WI38 (cell line): ENCODE data around the gene GLCE.

Experiments
- H3K4me3 ChIP-seq: 2 replicates; pipeline ENCODE4 v1.5.1; 2011; ENCODE audit warnings: low read depth, mild to moderate bottlenecking, control low read depth, low read length
- TF ChIP-seq, protein P1 (sequence below): IDR thresholded peaks from 2 replicates; pipeline ENCODE4 v1.5.1; 2012; ENCODE audit warnings: low read depth, mild to moderate bottlenecking, control low read depth, low read length

GLCE gene

DNA sequence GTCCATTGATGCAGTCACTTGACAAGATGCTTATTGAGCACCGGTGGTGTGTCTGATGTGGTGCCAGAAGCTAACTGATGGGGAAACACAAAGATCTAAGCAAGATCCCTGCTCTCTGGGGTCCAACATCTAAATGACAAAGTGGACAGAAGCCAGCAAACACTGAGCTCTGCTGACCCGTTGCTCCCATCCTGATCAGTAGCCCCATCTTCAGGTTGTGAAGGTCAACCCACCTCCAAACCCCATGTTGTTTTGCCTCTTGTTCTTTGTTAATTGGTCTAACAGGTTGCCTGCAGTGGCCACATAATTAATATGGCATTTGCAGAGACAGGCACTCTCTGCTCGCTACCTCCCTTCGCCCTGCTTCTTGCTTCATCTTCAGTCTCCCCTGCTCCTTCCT lies 21.5 kb upstream of the GLCE start:
- TF ChIP-seq, protein P1, sequence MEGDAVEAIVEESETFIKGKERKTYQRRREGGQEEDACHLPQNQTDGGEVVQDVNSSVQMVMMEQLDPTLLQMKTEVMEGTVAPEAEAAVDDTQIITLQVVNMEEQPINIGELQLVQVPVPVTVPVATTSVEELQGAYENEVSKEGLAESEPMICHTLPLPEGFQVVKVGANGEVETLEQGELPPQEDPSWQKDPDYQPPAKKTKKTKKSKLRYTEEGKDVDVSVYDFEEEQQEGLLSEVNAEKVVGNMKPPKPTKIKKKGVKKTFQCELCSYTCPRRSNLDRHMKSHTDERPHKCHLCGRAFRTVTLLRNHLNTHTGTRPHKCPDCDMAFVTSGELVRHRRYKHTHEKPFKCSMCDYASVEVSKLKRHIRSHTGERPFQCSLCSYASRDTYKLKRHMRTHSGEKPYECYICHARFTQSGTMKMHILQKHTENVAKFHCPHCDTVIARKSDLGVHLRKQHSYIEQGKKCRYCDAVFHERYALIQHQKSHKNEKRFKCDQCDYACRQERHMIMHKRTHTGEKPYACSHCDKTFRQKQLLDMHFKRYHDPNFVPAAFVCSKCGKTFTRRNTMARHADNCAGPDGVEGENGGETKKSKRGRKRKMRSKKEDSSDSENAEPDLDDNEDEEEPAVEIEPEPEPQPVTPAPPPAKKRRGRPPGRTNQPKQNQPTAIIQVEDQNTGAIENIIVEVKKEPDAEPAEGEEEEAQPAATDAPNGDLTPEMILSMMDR = no peak
- no peak overlapping the region for H3K4me3 ChIP-seq

DNA sequence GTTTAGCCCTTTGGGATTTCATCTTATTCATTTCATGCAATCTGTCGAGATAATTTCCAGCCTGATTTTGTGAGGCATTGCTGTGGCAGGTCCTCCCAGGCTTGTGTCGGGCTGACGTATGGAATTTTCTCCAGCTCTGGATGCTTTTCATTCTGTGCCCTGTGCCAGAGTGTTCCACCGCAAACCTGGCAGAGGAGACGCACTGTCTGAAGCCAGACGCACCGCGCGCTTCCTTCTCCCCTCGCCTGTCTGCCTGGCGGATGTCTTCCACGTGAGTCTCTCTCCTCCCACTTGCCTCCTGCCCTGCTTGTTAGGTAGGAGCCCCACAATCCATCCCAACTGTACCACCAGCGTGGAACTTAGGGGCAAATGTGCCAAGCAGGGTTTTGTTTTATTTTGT lies 20.1 kb upstream of the GLCE start:
- H3K4me3 ChIP-seq = no peak overlapping the region
- TF ChIP-seq, protein P1 = no peak

DNA sequence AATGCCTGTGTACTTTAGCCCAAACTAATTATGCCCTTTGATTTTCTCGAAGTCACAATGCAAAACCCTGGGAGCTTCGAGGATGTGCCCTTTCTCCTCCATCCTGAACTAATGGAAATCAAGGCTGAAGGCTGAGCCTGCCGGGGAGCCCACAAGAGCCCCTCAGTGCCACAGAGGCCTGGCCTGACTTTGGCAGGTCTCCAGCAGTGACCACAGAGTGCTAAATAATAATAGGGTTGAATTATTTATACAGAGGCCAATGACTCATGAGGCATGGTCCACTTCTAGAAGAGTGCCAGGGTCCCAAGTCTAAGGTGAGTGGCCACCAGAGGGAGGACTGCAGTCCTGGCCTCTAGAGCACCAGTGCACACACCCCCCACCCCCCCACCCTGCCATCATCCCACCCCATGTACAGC lies 19.1 kb upstream of the GLCE start:
- no peak overlapping the region for H3K4me3 ChIP-seq
- TF ChIP-seq, protein P1 = no peak

DNA sequence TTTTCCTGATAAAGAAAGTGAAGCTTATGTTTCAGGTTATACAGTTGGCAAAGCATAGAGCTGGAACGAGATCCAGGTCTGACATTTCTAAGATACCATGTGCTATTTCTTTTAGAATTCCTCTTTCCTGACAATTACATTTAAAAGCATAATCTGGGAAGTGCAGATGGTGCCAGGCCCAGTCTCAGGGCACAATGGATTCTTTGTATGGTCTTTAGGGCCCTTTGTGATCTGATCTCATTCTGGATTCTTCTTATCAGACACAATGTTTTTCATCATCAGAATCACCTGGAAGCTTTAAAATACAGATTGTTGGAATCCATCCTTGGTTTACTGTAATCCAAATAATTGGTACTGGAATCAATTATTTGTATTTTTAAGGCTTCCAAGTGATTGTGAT lies 18.6 kb upstream of the GLCE start:
- H3K4me3 ChIP-seq = no peak overlapping the region
- TF ChIP-seq, protein P1 = no peak

DNA sequence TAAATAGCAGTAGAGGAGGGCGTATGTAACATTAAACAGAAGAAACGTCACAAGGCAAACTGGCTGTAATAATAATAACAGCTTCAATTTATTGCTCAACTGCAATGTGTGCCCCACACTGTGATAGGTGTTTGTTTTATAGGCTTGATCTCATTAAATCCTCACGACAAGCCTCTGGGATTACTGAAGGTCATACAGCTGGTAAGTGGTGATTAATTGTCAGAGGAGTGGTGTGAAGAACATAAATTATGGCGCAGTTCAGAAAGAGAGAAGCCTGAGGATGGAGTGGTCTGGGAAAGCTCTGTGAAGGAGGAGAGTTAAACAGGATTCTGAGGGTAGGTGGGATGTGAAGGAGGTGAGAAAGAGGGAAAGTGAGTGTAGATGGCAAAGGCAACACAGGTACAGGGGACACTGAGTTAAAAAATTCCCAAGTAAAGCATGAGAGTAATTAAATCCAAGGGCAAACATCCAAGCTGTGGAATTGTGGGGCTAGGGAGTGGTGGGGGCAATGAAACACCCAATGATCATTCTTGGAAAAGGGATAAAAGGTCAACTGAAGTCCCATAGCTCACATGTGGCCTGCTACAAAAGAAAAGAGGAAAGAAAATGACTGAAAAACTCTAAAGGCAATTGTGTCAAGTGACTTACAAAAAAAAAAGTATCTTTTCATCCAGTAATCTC lies 16.5 kb upstream of the GLCE start:
- no peak overlapping the region for H3K4me3 ChIP-seq
- TF ChIP-seq, protein P1 = no peak

DNA sequence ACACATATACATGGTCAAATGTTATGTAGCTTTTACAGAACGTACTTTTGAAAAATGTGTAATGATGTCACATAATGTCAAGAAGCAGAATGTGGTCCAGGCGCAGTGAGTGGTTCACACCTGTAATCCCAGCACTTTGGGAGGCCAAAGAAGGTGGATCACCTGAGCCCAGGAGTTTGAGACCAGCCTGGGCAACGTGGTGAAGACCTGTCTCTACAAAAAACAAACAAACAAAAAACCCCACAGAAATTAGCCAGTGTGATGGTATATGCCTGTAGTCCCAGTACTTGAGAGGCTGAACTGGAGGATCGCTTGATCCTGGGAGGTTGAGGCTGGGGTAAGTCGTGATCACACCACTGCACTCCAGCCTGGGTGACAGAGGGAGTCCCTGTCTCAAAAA lies 15.9 kb upstream of the GLCE start:
- TF ChIP-seq, protein P1 = no peak
- no peak overlapping the region for H3K4me3 ChIP-seq

DNA sequence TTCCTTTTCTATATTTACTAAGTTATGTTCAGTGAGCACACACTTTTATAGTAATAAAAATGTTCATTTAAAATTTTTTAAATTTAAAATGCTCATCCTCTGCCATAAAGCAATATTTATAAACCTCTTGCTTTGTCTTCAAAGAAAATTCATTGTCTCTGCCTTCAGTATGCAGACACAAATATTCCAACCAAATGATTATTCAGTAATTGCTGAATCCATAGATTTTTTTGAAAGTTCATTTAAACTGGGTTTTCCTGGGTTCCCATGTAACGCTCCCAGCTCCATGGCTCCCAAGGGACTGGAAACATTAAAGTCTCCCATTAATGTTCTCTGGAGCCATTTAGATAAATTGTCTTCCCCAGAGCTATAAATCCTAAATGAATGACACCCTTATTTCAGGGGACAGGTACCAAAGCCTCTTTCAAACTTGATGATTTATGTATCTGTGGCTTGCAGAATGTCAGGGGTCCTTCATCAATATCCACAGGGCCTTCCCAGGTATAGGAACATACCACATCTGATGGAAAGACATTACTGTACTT lies 15.2 kb upstream of the GLCE start:
- no peak overlapping the region for H3K4me3 ChIP-seq
- TF ChIP-seq, protein P1 = no peak
